NCI-H2081 treated with DMSO at 0.1 percent for 48 hours (cell line): ENCODE measurements around the gene EFHD2.
"Not testable (repeated sequence)": the region's sequence is repeated elsewhere in the genome, so short reads cannot be mapped to it uniquely, and the experiment has no call there.

Source experiments
- DNase-seq: peaks from one replicate; lab custom pipeline; 2025; lab: John Stamatoyannopoulos, UW

Gene EFHD2

DNA sequence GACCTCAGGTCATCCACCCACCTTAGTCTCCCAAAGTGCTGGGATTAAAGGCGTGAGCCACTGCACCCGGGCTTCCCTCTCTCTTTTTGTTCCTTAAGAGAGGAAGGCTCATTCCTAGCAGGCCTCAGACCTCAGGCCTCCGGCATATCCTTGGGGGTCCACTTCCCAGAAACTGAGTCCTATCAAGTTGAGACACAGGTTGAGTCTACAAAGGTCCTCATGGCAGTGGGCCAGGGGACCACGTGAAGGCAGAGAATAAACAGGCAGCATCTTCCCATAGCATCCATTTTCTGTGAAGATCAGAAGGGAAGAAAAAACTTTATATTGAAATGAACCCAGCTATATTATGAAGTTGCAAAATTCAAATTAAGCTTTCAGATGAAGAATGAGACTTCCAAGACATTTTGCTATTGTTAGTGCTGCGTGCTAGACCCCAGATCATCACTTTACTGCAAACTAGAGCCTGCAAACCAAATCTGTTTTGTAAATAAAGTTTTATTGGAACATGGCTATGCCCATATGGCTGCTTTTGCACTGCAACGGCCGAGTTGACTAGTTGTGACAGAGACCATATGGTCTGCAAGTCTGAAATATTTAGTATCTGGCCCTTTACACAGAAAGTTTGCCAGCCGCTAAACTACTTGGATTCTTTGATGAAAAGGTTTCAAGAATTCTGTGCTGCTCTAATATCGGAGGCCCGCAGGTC, 43.3 kb downstream of the EFHD2 start:
- DNase-seq: no peak

DNA sequence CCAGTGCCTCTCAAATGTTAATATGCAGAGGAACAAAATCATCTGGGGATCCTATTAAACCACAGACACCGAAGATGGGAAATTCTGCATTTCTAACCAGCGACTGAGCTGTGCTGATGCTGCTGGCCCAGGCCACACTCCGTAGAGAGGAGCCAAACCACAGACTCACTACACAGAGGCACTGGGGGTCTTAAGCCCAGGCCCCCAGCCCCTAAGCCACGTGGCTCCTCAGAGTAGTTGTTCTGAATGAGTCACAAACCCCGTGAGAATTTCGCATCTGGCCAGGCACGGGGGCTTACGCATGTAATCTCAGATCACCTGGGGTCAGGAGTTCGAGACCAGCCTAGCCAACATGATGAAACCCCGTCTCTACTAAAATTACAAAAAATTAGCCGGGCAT, 44.0 kb downstream of the EFHD2 start:
- no peak for DNase-seq

DNA sequence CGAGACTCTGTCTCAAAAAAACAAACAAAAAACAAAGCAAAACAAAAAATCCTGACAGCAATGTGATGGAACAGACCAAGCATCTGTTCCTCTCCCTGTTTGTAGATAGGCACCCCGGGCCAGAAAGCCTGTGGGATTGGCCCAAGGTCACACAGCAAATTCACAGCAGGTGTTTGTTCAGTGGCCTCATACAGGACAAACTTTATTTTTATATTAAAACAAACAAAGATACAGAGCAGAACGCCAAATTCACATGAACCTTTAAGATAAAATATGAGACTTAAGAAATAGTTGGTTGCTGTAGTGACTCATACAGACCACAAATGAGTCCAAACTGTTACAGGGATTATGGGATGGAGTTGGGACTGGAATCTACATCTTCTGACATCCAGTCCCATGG, 44.6 kb downstream of the EFHD2 start:
- DNase-seq: no peak

DNA sequence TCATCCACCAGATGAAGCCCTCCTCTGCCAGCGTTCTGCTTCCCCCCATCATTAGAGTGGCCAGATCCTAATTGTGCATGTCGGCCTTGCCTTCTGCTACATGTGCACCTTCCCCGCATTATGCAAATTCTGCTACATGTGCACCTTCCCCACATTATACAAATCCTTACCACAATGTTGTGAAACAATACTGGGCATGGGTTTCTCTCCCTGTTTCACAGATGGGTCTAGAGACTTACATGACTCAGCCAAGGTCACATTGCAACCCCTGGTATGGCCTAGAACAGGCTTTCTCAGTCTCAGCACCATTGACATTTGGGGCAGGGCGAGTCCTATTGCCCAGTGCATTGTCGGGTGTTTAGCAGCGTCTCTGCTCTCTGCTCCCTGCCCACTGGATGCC, 45.8 kb downstream of the EFHD2 start:
- no peak for DNase-seq

DNA sequence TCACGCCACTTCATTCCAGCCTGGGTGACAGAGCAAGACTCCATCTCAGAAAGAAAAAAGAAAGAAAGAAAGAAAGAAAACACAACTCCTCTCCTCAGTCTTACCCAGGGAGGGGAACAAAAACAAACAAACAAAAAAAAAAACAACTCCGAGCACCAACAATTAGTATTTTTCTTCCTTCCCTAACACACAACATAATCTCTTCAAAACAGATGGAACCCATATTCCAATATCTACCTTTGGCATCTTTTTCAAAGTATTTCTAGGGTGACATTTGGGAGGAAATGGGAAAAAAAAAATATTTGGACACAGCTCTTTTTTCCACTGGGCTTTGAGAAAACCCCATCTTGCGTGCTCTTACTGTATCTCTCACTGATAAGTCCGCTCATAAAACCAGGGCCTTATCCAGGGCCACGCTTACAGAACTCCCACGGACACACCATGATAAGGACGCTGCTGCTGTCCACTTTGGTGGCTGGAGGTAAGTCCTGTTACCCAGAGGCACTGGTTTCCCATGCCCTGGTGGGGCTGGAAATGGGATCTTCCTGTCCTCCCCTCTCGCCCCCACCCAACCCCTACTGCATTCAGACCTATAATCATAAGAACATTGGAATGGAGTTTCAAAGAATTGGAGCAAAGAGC, 46.7 kb downstream of the EFHD2 start, which contains the start of gene CELA2A:
Gene CELA2A (plus strand): TSS at position 420 of the 642 bp plus-strand sequence. CDS start 22 bp downstream, at position 442.
- no peak for DNase-seq

DNA sequence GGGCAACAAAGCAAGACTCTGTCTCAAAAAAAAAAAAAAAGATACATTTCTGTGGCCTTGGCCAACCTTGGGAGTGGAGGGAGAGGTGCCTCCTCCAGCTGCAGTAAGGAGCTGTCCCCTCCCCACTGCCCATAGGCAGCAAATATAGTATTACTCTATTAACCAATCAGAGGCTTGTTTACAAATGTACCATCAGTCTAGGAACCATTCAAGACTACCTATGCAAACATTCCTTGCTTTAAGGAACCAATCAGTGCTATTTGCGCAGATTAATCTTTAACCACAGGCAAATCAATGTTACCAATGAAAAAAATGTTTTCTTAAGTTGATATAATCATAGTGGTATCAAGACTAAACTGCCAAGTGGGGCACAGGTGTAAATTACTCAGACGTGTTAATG, 47.9 kb downstream of the EFHD2 start:
- DNase-seq: no peak

DNA sequence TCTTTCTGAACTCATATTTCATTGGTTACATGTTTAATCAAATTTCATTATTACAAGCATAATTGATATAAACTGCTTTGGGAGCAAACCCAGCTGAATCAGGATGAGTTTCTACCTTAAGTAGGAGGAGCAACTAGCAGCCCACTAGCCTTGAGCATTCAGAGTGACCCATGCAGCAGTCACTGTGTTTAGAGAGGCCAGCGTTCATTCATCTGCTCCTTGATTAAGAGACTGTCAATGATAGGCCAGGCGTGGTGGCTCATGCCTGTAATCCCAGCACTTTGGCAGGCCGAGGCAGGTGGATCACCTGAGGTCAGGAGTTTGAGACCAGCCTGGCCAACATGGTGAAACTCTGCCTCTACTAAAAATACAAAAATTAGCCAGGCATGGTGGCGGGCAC, 48.7 kb downstream of the EFHD2 start:
- not testable (repeated sequence) for DNase-seq

DNA sequence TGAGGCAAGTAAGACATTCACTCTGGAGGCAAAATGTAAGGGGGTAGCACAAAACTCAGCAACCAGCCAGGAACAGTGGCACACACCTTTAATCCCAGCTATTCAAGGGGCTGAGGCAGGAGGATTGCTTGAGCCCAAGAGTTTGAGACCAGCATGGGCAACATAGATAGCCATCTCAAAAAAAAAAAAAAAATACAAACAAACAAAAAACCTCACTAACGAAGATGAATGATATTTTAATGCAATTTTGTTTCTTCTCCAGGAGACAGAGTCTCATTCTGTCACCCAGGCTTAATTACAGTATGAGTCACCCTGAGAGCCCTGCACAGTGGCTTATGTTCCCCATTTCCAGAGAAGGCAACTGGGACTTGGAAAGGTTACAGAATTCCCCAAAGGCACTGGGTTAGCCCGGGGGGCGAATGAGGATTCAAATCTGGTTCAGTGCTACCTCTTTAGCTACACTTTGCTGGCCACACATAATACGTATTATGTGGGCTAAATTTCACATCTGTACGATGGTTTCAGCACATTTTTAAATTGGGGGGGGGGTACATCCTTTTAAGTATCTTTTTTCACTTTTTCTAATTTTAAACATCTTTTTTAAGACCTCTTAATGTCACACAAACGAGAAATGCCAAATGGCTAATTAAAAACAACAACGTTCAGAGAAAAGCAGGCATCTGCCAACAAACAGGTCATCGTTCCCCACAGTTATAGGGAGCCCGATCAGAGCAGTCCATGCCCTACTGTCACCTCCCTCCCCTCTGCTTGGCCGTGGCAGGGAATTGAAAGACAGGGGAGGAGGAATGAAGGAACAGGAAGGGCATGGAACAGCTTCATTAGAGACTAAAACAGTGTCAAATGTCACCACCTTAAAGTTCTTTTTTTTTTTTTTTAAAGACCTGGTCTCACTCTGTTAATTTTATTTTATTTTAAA, 50.4 kb downstream of the EFHD2 start:
- DNase-seq: no peak

DNA sequence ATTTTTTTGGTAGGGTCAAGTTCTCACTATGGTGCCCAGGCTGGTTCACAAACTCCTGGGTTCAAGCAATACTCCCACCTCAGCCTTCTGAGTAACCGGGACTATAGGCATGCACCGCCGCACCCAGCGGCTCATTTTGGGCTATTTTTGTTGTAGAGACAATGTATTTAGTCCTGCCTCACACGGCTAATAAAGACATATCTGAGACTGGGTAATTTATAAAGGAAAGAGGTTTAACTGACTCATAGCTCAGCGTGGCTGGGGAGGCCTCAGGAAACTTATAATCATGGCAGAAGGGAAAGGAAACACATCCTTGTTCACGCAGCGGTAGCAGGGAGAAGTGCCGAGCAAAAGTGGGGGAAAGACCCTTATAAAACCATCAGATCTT, 51.0 kb downstream of the EFHD2 start:
- no peak for DNase-seq

DNA sequence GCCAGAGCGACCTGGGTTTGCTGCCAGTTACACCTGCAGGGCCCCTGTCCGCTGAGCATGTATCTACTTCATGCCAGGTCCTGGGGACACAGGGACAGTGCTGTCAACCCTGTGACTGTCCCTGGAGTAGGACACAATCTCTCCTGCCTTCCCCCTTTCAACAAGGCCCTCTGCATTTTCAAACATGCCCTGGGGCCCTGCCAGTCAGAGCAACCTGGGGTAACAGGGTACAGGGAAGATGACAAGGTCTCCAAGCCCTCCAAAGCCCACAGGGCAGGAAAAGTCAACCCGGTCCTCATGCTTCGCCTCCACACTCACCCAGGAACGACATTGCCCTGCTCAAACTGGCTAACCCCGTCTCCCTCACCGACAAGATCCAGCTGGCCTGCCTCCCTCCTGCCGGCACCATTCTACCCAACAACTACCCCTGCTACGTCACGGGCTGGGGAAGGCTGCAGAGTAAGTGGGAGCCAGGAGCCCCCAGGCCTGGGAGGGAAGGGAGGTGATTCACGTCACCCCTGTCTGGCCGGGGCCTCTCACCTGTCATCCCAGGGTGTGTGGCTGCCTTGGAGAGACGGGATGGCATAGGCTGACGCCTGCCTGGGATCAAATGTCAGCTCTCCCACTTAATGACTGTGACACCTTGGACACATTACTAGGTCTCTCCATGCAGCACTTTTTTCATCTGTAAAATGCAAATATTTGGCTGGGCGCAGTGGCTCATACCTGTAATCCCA, 53.5 kb downstream of the EFHD2 start:
- DNase-seq: not testable (repeated sequence)

DNA sequence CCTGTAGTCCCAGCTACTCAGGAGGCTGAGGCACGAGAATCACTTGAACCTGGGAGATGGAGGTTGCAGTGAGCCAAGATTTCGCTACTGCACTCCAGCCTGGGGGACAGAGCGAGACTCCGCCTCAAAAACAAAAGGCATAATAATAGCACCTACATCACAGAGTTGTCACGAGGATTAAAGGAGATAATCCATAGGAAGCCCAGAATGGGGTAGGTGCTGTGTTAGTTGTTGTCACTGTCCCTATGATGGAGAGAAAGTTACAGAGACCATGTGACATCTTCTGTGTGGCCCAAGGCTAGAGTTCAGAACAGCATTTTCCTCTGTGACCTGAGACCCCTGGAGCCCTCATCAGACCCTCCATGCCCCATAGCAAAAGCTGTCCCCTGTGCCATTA, 54.2 kb downstream of the EFHD2 start:
- DNase-seq: not testable (repeated sequence)

DNA sequence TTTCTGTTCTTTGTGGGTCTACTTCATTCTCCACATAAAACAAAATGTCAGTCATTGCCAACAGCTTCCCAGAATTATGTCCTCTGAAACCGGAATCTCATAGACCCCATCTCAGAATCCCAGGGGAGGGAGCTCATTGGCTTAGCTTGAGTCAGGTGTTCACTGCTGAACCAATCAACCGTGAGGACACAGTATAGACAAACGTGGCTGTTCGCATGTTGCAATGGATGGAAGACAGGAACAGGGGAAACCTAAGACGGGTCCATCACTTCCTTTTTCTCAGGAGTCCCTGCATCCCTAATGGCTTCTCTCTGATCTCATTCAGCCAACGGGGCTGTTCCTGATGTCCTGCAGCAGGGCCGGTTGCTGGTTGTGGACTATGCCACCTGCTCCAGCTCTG, 56.0 kb downstream of the EFHD2 start:
- DNase-seq: no peak

DNA sequence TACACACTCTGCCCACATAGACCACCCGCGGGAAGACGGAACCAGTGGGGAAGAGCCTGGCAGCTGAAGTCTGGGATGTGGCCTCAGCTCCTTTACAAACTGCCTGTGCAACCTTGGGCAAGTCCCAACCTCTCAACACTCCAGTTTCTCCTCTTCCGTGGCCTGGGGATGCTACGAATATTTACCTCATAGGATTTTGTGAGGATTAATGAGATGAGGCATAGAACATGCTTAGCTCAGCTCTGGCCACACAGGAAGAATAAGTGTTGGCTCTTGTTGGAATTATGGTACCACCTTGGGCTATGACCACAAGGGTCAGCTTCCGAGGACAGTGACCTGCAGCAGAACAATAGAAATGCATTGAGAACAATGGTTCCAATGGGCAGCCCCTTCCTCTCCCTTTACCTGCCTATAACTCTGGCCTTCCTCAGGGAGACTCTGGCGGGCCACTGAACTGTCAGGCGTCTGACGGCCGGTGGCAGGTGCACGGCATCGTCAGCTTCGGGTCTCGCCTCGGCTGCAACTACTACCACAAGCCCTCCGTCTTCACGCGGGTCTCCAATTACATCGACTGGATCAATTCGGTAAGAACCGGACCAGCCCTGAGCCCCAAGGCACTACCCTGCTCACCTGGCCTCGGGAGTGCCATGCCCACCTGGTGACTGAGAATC, 57.4 kb downstream of the EFHD2 start:
- DNase-seq: not testable (repeated sequence)

DNA sequence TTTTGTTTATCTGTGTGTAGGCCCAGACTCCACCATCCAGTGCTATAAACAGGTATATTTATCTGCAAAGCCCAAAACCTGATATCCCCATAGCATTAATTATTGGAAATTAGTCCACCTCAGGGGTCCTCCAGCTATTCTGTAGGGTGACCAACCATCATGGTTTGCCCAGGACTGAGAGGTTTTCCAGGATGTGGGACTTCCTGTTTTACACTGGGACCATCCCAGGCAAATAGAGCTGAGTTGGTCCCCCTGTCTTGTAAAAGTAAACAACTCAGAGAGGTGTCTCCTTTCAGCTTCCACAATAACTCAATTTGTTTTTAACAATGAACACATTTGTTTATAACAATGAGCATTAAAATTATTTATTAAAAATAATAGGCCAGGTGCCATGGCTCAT, 58.5 kb downstream of the EFHD2 start:
- no peak for DNase-seq

DNA sequence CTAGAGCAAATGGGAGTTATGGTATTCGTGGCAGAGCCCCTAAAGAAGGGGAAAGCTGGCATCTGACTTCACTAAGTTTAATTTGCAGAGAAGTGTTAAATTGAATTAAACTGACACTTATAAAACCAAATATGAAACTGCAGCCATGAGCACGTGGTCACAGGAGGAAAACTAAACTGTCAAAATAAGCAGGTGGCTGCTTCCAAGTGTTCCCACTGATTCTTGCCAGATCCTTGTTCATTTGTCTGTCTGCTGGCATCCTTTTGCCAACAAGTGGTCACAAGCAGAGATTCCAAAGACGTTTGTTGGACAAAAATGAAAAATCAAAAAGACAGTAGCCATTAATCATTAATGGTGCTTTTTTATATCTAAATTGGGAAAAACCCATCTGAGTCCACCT, 59.7 kb downstream of the EFHD2 start:
- DNase-seq: no peak

DNA sequence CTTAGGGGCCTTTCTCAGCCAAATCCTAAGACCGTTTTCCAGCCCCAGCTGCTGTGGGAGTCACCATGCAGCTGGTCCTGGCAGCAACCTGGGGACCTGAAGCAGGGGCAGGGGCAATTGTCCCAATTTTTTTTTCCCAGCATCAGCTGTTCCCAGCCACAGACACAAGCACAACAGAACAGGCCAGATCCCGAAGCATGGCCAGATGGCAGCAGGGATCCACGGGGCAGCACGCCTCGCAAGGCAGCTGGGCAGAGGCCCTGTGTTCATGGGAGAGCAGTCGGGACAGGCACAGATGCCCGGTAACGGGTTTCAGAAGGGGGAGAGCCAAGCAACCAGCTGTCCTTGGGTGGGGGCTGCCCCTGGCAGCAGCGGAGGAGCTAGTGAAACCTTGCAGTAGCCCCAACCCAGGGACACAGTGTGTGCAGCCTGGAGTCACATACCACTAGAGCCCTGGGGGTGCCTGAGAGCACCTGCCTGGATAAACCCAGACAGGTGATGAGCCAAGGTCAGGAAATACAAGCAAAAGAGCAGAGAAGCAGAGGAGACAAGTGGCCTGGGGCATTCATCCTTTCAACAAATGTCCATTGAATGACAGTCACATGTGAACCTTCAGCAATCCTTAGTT, 60.2 kb downstream of the EFHD2 start:
- not testable (repeated sequence) for DNase-seq

DNA sequence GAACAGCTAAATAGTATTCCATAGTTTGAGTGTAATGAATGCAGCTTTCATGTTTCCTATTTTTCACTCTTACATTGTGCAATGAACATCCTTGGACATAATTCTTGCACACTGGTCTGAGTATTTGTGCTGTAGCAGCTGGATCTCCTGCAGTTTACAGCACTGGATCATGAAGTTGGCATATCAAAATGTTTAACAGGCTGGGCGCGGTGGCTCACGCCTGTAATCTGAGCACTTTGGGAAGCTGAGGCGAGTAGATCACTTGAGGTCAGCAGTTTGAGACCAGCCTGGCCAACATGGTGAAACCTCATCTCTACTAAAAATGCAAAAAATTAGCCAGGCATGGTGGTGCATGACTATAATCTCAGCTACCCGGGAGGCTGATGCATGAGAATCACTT, 61.4 kb downstream of the EFHD2 start:
- DNase-seq: not testable (repeated sequence)

DNA sequence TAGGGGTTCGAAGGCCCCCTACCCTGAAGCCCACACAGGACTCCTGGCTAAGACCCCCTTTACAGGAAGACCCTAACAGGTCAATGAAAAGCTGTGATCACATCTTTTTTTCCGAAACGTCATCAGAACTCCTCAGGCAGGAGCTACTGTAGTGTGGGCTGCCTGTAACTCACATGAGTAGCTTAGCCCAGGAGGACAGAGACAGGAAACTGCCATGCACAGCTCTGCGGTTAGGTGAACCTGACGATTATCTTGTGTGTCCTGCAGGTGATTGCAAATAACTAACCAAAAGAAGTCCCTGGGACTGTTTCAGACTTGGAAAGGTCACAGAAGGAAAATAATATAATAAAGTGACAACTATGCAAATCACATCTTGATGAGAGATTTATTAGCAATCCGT, 62.0 kb downstream of the EFHD2 start:
- DNase-seq: not testable (repeated sequence)

DNA sequence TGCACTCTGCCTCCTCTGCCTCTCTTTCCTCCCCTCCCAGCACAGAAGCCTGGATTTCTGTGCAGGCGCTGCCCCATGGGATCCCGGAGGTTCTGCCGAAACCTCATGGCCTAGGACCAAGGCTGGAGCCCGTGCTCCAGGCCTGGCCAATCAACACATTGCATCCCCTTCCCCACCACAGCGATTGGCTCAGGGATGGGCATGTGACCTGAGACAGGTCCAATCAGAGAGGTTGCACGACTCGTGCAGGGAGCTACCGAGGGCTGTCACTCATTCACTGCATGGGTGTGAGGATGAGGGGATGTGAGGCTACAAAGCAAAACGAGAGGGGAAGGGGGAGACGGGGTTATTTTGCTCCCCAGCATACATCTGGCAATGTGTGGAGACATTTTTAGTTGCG, 62.9 kb downstream of the EFHD2 start:
- no peak for DNase-seq

DNA sequence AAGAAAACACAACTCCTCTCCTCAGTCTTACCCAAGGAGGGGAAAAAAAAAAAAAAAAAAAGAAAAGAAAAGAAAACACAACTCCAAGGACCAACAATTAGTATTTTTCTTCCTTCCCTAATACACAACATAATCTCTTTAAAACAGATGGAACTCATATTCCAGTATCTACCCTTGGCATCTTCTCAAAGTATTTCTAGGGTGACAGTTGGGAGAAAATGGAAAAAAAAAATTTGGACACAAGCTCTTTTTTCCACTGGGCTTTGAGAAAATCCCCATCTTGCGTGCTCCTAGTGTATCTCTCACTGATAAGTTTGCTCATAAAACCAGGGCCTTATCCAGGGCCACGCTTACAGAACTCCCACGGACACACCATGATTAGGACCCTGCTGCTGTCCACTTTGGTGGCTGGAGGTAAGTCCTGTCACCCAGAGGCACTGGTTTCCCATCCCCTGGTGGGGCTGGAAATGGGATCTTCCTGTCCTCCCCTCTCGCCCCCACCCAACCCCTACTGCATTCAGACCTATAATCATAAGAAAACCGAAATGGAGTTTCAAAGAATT, 66.1 kb downstream of the EFHD2 start, which contains the start of gene CELA2B:
Gene CELA2B (plus strand): TSS at position 353 of the 563 bp plus-strand sequence. CDS start 22 bp downstream, at position 375.
- no peak for DNase-seq
